Mucosa of stomach (tissue), 1 donor: ENCODE data around the gene KRTAP16-1.

Source experiments
- H3K27me3 ChIP-seq: one replicate; pipeline ENCODE4 v1.7.0; 2013; ENCODE audit warnings: mild to moderate bottlenecking, low read length; ENCODE audit not compliant: control insufficient read depth, insufficient read depth
- H3K36me3 ChIP-seq: one replicate; pipeline ENCODE4 v1.7.0; 2013; ENCODE audit warnings: low read length; ENCODE audit not compliant: control insufficient read depth, insufficient read depth
- H3K4me1 ChIP-seq: one replicate; pipeline ENCODE4 v1.7.0; 2013; ENCODE audit warnings: mild to moderate bottlenecking, low read length; ENCODE audit not compliant: control insufficient read depth, insufficient read depth
- H3K4me3 ChIP-seq: one replicate; pipeline ENCODE4 v1.7.0; 2013; ENCODE audit warnings: low read length
- H3K9ac ChIP-seq: one replicate; pipeline ENCODE4 v1.7.0; 2013; ENCODE audit warnings: mild to moderate bottlenecking, low read length, moderate library complexity
- H3K9me3 ChIP-seq: one replicate; pipeline ENCODE4 v1.7.0; 2013; ENCODE audit warnings: mild to moderate bottlenecking, low read length, moderate library complexity; ENCODE audit not compliant: control insufficient read depth
- donor health status: Pancreatic carcinoma.

KRTAP16-1 gene

GRCh38 chr17:41340494-41340893 is 31.4 kb upstream of the KRTAP16-1 start:
- Histone ChIP-seq H3K36me3 (no peaks in the 10 kb centered on the region), H3K27me3 (peaks cover 2% of the 10 kb centered on the region), H3K4me1 (peaks cover 5% of the 10 kb centered on the region), H3K4me3 (no peak overlapping the region), H3K9me3 (no peaks in the 10 kb centered on the region), H3K9ac (no peak overlapping the region)

- peaks cover 5% of the 10 kb centered on the region for H3K4me1 ChIP-seq
- no peaks in the 10 kb centered on the region for H3K9me3 ChIP-seq
- no peak overlapping the region for H3K9ac ChIP-seq
- H3K4me3 ChIP-seq, result no peak overlapping the region
- no peaks in the 10 kb centered on the region for H3K36me3 ChIP-seq
- peaks cover 5% of the 10 kb centered on the region for H3K27me3 ChIP-seq
Measured at GRCh38 chr17:41339571-41340172, 30.6 kb upstream of the KRTAP16-1 start.

- H3K27me3 ChIP-seq, result peaks cover 5% of the 10 kb centered on the region
- no peaks in the 10 kb centered on the region for H3K9me3 ChIP-seq
- no peak overlapping the region for H3K4me3 ChIP-seq
- no peaks in the 10 kb centered on the region for H3K36me3 ChIP-seq
- no peak overlapping the region for H3K9ac ChIP-seq
- peaks cover 5% of the 10 kb centered on the region for H3K4me1 ChIP-seq
Measured at GRCh38 chr17:41338961-41339485, 29.9 kb upstream of the KRTAP16-1 start.

GRCh38 chr17:41335747-41336146 is 26.6 kb upstream of the KRTAP16-1 start:
- no peak overlapping the region for H3K9ac ChIP-seq
- H3K27me3 ChIP-seq, result peaks cover 5% of the 10 kb centered on the region
- H3K4me3 ChIP-seq, result no peak overlapping the region

GRCh38 chr17:41334385-41335305 is 25.5 kb upstream of the KRTAP16-1 start:
- Histone ChIP-seq H3K4me3 (no peak overlapping the region), H3K9ac (no peak overlapping the region), H3K36me3 (no peaks in the 10 kb centered on the region), H3K27me3 (peaks cover 5% of the 10 kb centered on the region), H3K4me1 (peaks cover 5% of the 10 kb centered on the region), H3K9me3 (no peaks in the 10 kb centered on the region)

More at GRCh38 chr17:41335747-41336146, 26.6 kb upstream of the KRTAP16-1 start:
- no peaks in the 10 kb centered on the region for H3K36me3 ChIP-seq
- H3K4me1 ChIP-seq, result peaks cover 5% of the 10 kb centered on the region
- H3K9me3 ChIP-seq, result no peaks in the 10 kb centered on the region

GRCh38 chr17:41333836-41334235 is 24.7 kb upstream of the KRTAP16-1 start:
- H3K4me1 ChIP-seq, result peaks cover 1% of the 10 kb centered on the region
- H3K9me3 ChIP-seq, result no peaks in the 10 kb centered on the region
- peaks cover 5% of the 10 kb centered on the region for H3K27me3 ChIP-seq
- H3K9ac ChIP-seq, result no peak overlapping the region
- H3K4me3 ChIP-seq, result no peak overlapping the region
- H3K36me3 ChIP-seq, result no peaks in the 10 kb centered on the region

- no peaks in the 10 kb centered on the region for H3K4me1 ChIP-seq
- peaks cover 5% of the 10 kb centered on the region for H3K27me3 ChIP-seq
- no peaks in the 10 kb centered on the region for H3K9me3 ChIP-seq
- H3K9ac ChIP-seq, result no peak overlapping the region
- H3K36me3 ChIP-seq, result no peaks in the 10 kb centered on the region
- no peak overlapping the region for H3K4me3 ChIP-seq
Measured at GRCh38 chr17:41333098-41333497, 24.0 kb upstream of the KRTAP16-1 start.

- no peaks in the 10 kb centered on the region for H3K36me3 ChIP-seq
- H3K27me3 ChIP-seq, result peaks cover 5% of the 10 kb centered on the region
- no peaks in the 10 kb centered on the region for H3K9me3 ChIP-seq
- H3K4me3 ChIP-seq, result no peak overlapping the region
- H3K4me1 ChIP-seq, result no peaks in the 10 kb centered on the region
- no peak overlapping the region for H3K9ac ChIP-seq
Measured at GRCh38 chr17:41332239-41332638, 23.1 kb upstream of the KRTAP16-1 start.

GRCh38 chr17:41331606-41332005 is 22.5 kb upstream of the KRTAP16-1 start:
- Histone ChIP-seq H3K9ac (no peak overlapping the region), H3K36me3 (no peaks in the 10 kb centered on the region), H3K27me3 (peaks cover 5% of the 10 kb centered on the region), H3K9me3 (no peaks in the 10 kb centered on the region), H3K4me3 (no peak overlapping the region), H3K4me1 (no peaks in the 10 kb centered on the region)

- no peaks in the 10 kb centered on the region for H3K27me3 ChIP-seq
- no peaks in the 10 kb centered on the region for H3K9me3 ChIP-seq
- H3K36me3 ChIP-seq, result no peaks in the 10 kb centered on the region
- no peak overlapping the region for H3K4me3 ChIP-seq
- H3K4me1 ChIP-seq, result no peaks in the 10 kb centered on the region
- no peak overlapping the region for H3K9ac ChIP-seq
Measured at GRCh38 chr17:41329279-41329948, 20.3 kb upstream of the KRTAP16-1 start.

GRCh38 chr17:41328207-41328606 is 19.1 kb upstream of the KRTAP16-1 start:
- Histone ChIP-seq H3K9me3 (no peaks in the 10 kb centered on the region), H3K4me1 (no peaks in the 10 kb centered on the region), H3K9ac (no peak overlapping the region), H3K36me3 (no peaks in the 10 kb centered on the region), H3K27me3 (no peaks in the 10 kb centered on the region), H3K4me3 (no peak overlapping the region)
